GM19351 (cell line): ENCODE measurements around the gene SMARCA2.

Experiments used
- ATAC-seq: cut with Tn5 transposase; IDR thresholded peaks from one replicate; pipeline ENCODE4 v1.9.1; 2021; ENCODE audit warnings: mild to moderate bottlenecking, moderate library complexity; ENCODE audit not compliant: unreplicated experiment

SMARCA2 gene

DNA sequence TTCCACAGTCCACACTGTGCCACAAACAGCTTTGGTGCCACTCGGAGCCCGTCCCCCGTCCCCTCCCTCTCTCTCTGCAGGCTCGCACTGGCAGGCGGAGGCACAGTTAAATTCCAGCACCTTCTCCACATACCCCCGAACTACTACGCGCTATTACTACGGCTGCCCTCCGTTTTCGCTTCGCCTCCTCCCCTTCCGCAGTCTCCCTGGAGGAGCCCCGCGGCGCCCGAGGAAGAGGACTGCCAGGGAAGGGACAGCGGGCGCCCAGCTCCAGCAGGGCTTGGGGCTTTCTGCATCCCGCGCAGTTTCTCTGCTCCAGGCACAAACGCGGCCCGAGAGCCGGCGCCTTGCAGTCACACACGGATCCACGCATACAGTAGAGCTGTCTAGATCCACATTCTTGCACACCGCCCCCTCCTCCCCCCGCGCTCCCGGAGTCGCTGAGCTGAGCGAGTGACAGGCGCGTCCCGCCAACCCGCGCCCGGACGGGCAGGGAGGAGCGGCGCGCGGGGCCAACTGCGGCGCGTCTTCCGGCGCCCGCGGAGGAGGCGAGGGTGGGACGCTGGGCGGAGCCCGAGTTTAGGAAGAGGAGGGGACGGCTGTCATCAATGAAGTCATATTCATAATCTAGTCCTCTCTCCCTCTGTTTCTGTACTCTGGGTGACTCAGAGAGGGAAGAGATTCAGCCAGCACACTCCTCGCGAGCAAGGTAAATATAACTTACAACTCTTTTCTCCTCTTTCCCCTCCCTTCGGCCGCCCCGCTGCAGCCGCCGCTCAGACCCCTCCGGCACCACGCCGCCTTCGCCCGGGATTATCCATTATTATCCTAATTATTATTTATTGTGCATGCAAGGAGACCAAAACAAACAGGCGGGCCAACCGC, at the start of gene SMARCA2:
Gene SMARCA2 (plus strand): TSS at position 652 of the 885 bp plus-strand sequence. CDS start 13,676 bp downstream, outside the sequence.
- peak; percentile 70 for ATAC-seq

DNA sequence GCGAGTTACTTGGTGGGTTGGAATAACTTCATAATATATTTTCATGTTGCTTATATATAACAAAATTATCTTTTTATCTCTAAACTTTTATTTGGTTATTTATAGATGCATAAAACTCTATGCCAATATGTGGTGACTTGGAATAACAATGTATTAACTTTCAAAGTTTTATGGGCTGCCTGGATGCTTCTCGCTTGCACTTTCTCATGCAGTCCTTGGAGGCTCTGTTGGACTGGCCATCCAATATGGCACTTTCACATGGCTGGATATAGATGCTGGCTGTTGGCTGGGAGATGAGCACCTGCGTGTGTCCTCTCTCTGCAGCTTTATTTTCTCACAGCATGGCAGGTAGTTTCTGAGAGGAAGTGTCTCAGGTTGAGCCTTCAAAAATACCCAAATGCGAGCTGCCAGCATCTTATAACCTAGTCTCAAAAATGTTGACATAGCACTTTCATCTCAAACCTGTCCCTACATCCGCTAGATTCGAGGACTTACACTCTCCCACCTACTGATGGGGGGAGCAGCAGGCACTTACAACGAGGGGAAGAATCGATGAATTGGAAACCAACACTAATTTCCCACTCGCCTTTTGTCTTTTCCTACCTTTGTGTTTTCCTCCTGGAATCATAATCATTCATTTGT, 48.3 kb upstream of the SMARCA2 start:
- ATAC-seq = no peak

DNA sequence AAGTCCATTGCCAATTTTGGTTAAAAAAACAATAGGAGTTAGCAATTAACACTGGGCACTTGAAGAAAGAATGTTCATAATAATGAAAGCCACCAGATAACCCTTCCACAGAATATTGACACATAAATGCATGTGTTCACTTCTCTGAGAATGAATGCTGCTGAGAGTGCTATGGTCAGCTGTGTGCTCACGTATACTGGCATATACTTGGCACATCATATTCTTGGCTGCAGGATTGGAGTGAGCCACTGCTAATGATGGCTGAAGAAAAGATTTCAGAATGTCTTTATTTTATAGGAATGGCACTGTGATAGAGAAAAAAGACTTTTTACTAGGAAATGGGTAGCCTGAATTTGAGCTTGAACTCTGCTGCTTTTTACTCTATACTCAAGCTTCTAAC, 46.0 kb upstream of the SMARCA2 start:
- no peak for ATAC-seq

DNA sequence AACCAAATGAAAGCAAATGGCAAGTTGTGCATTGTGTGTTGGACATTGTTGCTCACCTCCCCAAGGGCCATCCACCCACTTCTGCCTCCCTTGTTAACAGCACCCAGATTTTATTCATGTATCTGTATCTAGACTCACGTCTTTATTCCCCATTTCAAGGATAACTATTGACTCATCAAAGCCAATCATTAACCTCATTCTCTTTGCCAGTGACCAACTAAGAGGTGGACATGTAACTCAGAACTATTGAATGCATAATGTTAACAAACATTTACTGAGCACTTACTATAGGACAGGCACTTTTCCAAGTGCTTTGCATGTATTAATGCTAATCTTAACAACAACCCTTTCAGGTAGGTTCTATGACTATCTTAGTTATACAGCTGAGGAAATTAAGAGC, 45.2 kb upstream of the SMARCA2 start:
- ATAC-seq = no peak

DNA sequence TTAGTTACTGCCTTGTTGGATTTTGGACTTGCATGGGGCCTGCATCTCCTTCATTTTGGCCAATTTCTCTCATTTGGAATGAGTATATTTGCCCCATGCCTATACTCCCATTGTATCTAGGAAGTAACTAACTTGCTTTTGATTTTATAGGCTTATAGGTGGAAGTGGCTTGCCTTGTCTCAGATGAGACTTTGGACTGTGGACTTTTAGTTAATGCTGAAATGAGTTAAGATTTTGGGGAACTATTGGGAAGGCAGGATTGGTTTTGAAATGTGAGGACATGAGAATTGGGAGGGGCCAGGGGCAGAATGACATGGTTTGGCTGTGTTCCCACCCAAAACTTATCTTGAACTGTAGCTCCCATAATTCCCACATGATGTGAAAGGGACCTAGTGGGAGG, 42.5 kb upstream of the SMARCA2 start:
- ATAC-seq = no peak

DNA sequence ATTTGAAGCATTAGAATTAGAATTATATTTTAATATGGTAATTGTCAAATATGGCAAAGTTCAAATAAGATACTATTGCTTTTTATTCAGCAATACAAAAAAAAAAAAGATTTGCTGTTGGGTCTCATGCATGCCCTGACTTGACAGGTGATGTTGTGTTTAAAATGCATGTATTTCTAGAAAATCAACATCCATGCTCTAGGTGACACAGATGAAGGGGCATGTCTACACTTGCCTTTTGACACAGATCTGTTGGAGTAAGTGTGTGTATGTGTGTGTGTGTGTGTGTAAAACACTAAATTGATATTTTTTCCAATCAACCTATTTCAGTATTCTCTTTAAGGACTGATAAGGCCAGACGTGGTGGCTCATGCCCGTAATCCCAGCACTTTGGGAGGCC, 38.1 kb upstream of the SMARCA2 start:
- no peak for ATAC-seq

DNA sequence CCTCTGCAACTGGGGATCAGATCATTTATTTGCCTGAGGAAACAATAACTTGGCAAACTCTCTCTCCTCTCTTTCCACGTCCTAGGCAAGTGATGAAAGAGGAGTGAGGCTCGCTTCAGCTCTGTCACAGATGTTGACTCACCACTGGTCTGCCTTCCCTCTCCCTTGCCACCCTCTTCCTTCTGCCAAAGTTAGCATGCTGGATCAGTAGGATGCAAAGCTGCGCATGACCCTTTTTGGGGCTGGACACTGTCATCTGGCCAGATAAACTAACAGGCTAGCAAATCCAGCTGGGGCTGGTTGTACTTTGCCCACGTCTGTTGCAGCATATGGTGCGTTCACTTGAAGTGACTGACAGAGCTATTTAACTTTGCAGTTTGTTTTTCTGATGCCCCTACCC, 36.2 kb upstream of the SMARCA2 start:
- ATAC-seq = no peak

DNA sequence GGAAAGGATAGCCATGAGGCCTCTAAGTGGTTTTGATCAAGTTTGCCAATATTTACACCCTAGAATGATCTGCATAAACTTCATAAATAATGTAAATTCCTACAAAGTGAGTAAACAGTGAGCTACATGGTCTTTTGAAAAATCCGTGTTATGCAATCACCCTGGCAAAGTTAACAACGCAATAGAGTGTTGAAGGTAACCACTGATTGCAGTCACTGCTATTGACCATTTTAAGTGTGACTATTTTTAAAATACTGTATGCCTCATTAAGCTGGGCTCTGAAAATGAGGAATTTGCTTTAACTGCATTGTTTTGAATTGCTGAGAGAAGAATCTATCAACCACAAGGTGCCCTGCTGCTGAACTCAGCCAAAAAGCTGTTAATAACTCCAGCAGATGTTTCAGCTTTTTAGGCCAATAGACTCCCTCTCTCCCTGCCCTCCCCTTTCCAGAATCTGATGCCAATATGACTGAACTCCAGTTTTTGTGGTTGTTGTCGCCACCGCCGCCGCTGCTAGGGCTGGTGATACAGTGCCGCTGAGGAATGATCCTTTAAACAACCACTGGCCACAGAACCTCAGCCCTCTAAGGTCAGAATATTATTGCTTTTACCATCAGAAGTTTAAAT, 35.3 kb upstream of the SMARCA2 start:
- no peak for ATAC-seq

DNA sequence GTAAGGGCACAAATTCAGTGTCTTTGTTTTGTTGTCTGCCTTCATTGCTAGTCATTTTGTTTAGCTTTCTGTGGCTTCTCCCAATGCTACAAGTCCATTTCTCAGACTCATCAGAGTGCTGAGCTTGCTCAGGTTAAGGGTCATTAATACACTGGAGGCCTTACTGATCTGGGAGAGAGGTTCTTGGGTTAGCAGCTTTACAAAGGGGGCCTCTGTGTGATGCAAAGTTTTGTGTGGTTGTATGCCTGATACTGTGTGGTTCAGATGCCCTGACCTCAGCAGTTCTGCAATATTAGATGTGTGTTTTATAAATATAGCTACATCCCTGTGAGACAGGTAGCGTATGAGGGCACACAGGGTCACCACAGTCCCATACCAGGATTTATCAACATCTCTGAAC, 34.8 kb upstream of the SMARCA2 start:
- no peak for ATAC-seq

DNA sequence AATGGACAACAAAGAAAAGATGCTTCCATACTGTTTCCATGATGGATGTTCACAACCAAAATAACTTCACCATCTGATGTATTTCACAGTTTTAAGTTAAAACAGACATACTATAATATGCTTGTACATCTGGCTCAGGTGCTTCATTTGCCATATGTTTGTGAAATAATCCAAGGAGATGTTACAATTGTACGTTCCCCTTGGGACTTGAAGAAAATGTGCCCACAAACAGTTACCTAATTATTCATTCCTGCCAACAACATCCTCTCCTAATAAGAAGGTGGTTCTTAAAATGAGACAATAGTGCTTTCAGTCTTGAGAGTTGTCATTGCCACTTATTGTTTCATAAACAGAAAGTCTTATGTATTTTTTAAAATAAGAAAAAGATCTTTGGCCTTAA, 33.1 kb upstream of the SMARCA2 start:
- no peak for ATAC-seq

DNA sequence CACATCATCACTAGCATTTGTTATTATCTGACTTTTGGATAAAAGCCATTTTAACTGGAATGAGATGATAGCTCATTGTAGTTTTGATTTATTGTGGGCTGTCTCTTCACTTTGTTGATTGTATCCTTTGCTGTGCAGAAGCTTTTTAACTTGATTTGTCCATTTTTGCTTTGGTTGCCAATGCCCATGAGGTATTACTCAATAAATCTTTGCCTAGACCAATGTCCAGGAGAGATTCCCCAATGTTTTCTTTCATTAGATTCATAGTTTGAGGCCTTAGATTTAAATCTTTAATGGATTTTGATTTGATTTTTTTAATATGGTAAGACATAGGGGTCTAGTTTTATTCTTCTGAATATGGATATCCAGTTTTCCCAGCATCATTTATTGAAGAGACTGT, 28.8 kb upstream of the SMARCA2 start:
- no peak for ATAC-seq

DNA sequence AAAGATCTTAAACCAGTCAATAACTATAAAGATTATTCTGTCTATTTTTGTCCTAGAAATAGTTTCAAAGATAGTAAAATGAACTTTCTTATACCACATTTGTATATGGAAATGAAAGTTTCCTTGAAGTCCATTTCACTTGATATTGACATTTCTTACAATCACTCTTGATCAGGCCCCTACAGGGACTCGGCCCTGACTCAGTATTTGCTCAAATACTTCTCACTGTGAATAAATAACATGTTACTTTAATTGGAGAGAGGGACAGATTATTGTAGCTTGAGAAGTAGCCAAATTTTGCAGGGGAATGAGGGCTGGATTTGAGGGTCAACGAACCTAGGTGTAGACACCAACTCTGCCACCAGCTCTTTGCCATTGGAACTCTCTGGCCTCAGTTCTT, 25.6 kb upstream of the SMARCA2 start:
- no peak for ATAC-seq

DNA sequence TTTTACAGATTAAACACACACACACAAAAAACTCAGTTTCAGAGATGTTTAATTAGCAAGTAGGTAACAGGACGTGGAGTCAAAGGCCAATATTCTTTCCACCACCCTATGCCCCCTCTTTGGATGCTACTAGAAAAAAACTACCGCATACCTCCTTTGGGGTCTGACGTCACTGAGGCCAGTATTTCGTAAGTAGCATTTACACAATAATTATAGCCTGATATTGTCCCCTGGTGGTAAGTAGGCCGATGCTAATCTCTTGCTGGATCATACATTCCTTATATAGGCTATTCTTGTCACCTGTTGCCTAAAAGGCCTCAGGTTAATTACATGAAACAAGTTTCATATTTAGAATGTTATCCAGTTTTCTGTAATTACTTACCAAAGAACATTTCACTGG, 21.0 kb upstream of the SMARCA2 start:
- ATAC-seq = no peak

DNA sequence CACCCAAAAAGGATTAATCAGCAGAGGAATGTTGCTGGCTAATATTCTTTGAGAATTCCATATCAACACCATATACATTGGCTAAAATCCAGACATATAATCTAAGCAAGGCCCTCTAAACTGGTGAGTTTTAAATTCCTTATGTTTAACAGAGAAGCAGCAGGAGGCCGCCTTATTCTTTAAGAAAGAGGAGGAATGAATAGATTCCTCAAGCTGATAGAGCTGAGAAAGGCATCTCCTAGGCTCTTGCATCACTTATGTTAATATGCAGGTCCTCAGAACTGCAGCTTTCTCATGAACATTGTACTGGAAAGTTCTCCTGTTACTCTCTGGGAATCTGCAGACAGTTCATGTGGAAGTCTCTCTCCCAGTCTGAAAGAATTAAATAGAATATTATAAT, 20.1 kb upstream of the SMARCA2 start:
- ATAC-seq = no peak

DNA sequence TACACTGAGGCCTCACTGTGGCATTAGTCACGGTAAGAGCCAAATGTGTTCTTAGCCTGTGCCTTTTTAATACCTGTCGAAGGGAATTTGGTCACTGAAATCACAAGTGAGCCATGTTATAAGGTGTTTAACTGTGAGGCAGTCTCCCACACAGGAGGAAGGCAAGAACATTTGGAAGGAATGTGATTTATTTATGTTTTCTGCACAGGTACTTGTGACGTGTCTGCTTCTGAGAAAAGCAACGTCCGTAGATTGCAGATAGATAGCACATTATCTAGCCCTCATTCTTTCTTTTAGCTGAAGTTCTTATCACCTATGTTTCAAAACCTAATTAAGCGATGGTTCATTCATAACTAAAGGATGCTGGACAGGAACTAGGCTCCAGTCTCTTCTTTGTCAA, 19.0 kb upstream of the SMARCA2 start:
- no peak for ATAC-seq

DNA sequence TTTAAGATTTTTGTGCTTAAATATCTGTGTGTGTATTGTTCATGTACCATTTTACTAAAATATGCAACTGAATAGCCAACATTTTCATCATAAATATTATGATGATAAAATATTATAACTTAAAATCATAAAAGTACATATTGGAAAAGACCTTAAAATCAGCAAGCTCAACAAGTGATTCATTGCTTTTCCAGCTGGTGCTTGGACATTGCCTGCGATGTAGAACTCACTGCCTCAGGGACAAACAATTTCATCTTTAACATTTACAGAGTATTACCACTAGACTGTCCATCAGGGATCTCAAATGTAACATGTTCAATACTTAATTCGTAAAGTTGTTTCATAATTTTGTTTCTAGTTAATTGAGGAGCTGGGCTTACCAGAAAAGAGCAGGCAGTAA, 17.5 kb upstream of the SMARCA2 start:
- ATAC-seq = no peak

DNA sequence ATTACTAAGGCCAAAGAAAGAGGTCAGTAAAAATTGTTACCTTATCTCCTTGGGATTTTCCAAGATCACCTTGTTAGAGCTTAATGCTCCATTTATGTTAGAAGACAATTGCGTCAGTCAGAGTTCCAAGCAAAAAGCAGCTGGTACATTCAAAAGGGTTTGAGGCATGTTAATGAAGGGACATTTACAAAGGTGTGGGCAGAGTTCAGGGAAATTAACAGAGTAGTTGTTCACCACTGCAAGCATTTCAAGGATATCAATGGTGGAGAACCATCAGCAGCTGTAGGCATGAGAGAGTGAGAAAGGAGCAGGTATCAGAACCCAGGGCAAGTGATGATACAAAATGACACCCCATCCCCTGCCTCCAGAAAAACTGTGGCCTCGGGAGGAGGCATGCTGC, 17.0 kb upstream of the SMARCA2 start:
- ATAC-seq = no peak

DNA sequence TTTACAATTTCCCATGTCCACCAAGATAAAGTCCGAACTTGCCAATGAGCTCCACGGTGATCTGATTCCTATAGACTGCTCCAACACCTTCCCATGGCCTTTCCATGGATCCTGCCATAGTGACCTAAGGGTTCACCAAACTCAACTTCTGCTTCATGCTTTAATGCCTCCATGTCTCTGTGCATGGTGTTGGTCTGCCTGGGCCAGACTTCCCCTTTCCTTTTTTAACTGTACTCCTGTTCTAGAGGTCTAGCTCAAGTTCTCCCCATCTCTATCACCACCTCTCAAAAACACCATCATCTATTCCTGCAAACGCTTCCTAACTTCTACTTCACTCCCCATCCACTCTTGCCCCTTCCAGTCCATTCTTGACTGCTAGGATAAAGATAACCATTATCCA, 14.8 kb upstream of the SMARCA2 start:
- no peak for ATAC-seq

DNA sequence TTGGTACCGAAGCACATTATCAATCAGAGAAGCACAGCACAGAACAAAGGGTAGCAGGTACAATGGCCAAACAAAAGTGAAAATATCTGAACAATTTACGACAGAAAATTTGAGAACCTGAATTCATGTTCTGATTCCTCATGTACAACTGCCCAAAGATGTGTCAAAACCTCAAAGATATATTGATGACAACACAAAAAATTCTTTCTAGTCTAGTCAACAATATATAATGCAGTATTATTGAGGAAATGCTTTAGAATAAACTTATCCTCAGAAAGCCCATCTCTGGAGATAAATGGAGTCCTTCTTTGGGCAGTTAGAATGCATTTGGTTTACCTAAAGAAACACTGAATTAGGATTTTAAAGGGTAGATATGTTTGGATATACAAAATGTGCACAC, 6.8 kb upstream of the SMARCA2 start:
- no peak for ATAC-seq

DNA sequence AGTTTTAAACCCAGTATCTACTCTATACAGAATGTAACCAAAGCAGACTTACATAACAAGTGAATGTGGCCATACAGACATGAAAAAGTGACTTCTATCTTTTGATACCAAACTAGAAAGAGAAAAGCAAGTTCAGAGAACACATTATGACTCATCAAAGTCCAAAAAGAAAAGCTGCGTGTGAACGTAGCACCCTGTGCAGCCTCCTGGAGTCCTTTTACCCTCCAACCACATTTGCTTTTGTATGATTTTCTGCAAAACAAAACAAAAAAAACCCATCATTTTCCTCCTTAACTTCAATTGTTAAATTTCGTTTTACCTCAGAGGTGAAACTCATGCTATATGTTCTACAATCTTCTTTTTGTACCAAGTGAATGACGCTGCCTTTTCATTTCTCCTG, 2.8 kb upstream of the SMARCA2 start:
- peak; percentile 32 for ATAC-seq

DNA sequence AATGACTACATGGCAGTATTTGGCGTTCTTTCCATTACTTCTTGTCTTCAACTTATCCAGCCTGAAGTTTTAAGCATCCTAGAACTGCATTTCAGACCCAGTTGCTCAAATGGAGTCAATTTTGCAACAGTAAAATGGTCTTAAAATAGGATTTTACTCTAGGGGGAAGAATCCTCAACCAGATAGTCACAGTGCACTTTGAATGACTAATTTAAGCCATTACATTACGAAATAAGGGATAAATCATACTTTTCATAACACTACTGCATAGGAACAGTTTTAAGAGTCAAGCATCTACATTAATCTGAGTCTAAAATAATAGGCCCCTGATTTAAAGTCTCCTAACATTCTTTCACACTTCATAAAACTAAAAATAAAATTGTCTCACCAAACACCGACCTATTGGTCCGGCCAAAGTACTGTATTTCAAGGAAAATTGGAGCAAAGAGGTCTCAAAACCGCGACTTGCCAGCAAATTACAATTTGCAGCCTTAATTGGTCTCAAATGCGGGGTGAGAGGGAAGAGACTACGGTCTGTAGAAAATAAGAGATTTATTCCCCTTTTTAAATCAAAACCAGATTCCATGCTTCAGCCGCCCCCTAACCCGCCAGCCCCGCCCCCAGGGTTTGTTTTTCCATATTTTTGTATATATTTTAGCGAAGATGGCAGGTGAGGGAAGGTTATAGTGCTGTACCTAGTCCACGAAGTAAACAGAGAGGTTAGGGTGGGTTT, 1.2 kb upstream of the SMARCA2 start:
- ATAC-seq = no peak
